Measurements from ENCODE around the gene TPBGL. TPM values are rescaled to one million over a fixed set of nuclear protein-coding genes. Genes with fewer than 3 reads are reported as not detected.

TPBGL gene
- total RNA-seq, 1 donor from 2014 or later, result 0.24 TPM

- DNase-seq (ENCODE audit: low spot score), result no peak
Measured at GRCh38 chr11:75246006-75246670, 5.6 kb downstream of the TPBGL start.

- no peak for DNase-seq (ENCODE audit: low spot score)
Measured at GRCh38 chr11:75246671-75247350, 6.2 kb downstream of the TPBGL start.

DNA sequence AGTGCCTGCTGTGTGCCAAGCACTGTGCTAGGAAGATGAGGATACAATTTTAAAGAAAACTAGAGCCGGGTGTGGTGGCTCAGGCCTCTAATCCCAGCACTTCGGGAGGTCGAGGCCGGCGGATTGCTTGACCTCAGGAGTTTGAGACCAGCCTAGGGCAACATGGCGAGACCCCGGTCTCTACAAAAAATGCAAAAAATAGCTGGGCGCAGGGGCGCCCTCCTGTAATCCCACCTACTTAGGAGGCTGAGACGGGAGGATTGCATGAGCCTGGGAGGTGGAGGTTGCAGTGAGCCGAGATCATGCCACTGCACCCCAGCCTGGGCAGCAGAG lies 8.3 kb downstream of the TPBGL start:
- no peak for DNase-seq (ENCODE audit: low spot score)

- DNase-seq (ENCODE audit: low spot score), result no peak
Measured at GRCh38 chr11:75249704-75250103, 9.1 kb downstream of the TPBGL start.

GRCh38 chr11:75254326-75254725 lies 13.8 kb downstream of the TPBGL start:
- no peak for DNase-seq (ENCODE audit: low spot score)

- no peak for DNase-seq (ENCODE audit: low spot score)
Measured at GRCh38 chr11:75260396-75261170, 20.0 kb downstream of the TPBGL start.

DNA sequence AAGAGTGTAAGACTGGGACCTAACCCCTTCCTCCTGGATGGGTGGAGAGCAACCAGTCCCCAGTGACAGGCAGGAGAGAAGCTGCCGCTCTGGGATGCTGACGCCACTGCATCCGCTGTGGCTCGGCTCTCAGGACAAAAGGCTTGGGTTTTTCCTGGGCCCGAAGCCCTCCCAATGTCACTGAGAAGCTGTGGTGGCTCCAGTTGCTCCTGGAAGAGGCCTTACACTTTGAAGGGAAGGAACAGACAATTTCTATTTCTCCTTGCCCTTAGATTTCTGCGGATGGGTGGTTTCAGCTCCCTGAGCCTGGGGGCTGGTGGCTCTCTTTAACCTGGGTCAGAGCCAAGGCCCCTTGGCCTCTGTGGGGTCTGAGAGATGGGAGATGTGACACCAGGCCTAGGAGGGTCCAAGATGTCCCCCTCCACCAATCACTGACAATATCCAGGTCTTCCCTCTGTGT lies 21.4 kb downstream of the TPBGL start:
- DNase-seq (ENCODE audit: low spot score), result no peak

GRCh38 chr11:75262436-75262835 lies 21.9 kb downstream of the TPBGL start:
- DNase-seq (ENCODE audit: low spot score), result no peak

DNA sequence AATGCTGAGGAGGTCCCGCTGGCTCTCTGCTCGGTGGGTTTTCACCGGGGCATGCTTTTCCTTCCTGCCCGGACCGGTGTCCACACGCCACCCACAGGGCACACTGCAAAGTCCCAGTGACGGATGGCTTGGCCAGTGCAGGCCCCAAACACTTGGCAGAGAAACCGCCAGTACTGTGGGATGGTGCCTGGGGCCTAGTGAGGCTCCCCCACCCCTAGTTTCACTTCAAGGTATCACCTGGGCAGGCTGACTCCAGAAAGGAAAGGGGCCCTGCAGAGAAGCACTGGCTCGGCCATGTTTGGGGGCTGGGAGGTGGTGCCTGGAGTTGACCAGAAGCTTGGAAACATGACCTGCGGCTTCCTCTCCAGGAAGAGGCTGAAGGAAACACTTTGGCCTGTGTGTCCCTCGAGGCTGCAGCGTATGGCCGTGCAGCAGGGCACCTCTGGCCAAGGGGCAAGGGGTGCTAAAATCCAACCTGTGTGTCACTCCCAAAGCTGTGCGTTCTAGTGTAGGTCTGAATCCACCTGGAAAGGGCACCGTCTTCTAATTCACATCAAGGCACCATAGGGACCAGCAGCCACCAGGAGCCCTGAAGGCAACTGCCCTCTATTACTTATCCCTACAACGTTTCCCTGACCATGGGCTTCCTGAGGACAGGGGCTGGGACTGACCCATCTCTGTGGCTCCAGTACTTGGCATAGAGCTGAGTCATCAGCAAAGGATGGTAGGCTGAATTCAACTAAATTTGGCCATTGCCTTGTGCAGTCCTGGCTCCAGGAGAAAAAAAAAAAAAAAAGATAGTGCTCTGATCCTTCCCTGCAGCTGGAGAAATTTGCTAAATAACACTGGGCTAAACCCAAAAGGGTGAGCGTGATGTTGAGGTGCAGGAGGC lies 22.6 kb downstream of the TPBGL start:
- no peak for DNase-seq (ENCODE audit: low spot score)

- DNase-seq (ENCODE audit: low spot score), result no peak
Measured at GRCh38 chr11:75263944-75264349, 23.4 kb downstream of the TPBGL start.

GRCh38 chr11:75264356-75264755 lies 23.8 kb downstream of the TPBGL start:
- DNase-seq (ENCODE audit: low spot score), result no peak

- DNase-seq (ENCODE audit: low spot score), result no peak
Measured at GRCh38 chr11:75264971-75265370, 24.4 kb downstream of the TPBGL start.

DNA sequence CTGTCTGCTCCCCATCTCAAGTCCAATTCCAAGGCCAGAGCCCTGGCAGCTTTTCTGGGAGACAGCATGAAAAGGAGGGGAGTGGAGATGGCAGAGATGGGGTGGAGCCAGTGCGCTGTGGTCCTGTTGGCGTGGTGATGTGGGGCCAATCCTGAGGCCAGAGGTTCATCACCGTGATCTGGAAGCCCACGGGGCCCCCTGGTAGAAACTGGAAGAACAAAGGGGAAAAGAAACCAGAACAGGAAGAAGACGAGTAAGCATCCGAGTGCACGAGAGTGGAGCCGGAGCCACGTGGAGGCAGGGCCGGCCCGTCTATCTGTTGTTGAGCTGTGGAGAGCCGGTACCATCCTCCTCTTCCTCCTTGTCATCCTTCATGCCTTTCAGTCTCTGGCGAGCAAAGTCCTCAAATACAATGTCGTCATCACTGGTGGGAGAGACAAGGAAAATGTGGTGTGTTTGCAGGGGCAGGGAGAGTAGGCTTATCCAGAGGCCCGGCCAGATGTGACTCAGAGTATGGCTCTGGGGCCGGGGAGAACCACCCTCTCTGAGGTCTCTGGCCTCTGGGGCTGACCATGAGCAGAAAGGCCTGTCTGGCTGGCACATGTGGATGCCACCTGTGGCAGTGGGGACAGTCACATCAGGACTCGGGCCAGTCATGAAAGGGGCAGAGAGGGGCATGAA lies 25.4 kb downstream of the TPBGL start:
- peak; percentile 30 for DNase-seq (ENCODE audit: low spot score)

DNA sequence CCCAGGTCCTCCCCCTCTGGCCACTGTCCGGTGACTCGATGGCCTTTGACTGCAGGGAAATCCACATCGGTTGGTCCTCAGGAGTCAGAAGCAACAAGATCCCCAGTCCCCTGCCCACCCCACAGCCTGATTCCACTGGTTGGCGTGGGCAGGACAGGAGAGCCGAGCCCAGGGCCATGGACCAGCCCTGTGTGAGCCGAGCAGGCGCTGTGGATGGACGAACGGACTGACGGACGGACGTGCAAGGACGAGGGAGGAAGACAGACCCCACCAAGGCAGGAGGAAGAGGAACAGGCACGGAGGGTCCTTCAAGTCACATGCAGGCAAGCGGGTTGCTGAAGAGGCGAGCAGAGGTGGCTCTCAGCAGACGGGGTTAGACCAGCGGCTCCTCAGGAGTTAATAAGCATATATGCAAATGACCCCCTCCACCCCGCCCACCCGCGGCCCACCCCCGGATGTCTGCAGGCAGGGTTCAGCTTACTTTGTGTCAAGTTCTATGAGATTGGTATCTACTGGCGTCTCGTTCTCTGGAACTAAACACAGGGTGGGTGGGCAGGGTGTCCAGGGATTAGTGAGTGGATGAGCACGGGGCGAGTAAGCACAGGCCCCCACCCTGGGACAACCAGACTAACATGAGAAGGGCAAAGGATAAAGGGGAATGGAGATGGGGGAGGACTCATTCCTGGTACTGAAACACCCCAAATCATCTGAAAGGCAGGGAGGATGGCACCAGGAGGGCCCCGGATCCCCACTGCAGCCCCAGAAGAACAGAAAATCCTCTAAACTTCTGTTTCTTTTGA lies 26.8 kb downstream of the TPBGL start:
- DNase-seq (ENCODE audit: low spot score), result no peak

- no peak for DNase-seq (ENCODE audit: low spot score)
Measured at GRCh38 chr11:75268626-75269366, 28.2 kb downstream of the TPBGL start.

- DNase-seq (ENCODE audit: low spot score), result no peak
Measured at GRCh38 chr11:75269367-75269660, 28.7 kb downstream of the TPBGL start.

- no peak for DNase-seq (ENCODE audit: low spot score)
Measured at GRCh38 chr11:75269896-75270295, 29.3 kb downstream of the TPBGL start.

- DNase-seq (ENCODE audit: low spot score), result no peak
Measured at GRCh38 chr11:75270896-75271418, 30.4 kb downstream of the TPBGL start.

DNA sequence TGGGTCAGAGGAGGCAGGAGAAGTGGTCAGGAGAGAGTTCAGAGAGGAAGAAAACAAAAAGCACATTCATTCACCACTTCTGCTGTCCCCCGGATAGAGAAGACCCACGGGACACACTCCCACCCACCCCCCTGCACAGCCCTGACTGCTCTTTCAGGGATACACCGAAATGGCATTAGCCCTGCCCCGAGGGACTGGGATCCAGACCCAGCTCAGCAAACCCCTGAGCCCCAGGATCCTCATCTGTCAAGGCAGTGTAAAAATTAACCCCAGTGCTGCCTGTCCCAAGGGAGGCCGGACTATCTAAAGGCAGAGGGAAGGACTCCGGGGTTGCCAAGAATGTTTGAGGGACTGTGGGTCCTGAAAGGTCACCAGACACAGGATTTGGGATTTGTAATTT lies 31.2 kb downstream of the TPBGL start:
- DNase-seq (ENCODE audit: low spot score), result no peak

DNA sequence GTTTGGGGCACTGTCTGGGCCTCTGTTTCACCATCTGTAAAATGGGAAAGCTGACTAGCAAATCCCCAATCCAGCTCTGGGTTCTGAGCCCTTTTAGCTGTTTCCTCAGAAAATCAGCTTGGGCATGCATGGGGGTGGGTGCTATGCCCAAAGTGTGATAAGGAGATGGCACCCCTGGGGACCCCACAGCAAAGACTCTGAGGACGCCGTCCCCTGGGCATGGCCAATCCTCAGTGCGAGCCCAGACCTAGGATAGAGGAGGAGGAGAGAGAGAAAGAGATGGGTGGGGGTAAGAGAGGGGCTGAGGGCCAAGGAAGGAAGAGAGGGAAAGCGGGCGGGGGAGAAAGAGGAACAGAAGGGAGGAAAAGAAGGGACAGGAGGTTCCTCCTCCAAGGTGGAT lies 31.8 kb downstream of the TPBGL start:
- no peak for DNase-seq (ENCODE audit: low spot score)
